Panc1 (cell line): Measurements from ENCODE around the gene ZFP69. TPM values are rescaled to one million over a fixed set of nuclear protein-coding genes. Genes with fewer than 3 reads are reported as not detected.

ENCODE experiments used
- ATAC-seq: fragments of 200-7000 bp; cut with Tn5 transposase; 2 replicates; pipeline ENCODE4 v1.9.1; 2020; ENCODE audit warnings: mild to moderate bottlenecking, moderate library complexity
- BruUV-seq: library from RNA; stranded (reverse); fragments of 400-500 nt; replicated peaks from 2 replicates; lab custom pipeline; 2021; lab: Mats Ljungman, UMichigan
- CTCF ChIA-PET: fragments of 300-600 bp; sonication (Branson Sonifier 250); formaldehyde crosslinking; loops from one replicate; lab custom pipeline; 2022; ENCODE audit warnings: antibody characterized with exemption; lab: Charles Lee
- POLR2A ChIA-PET: fragments of 300-600 bp; sonication (Branson Sonifier 250); formaldehyde crosslinking; loops from one replicate; lab custom pipeline; 2022; ENCODE audit warnings: antibody characterized with exemption; lab: Charles Lee
- DNase-seq: peaks from one replicate; pipeline ENCODE4 v3.0.0-alpha.2; 2010; ENCODE audit warnings: low read depth, low spot score
- H3K27ac ChIP-seq: 2 replicates; pipeline ENCODE4 v1.5.1; 2011; ENCODE audit warnings: mild to moderate bottlenecking, low read length, inconsistent platforms
- H3K27me3 ChIP-seq: fragments of 200-500 bp; sonication (Bioruptor generic); 2 replicates; pipeline ENCODE4 v1.6.0; 2014; ENCODE audit warnings: low read length, inconsistent platforms; ENCODE audit not compliant: control insufficient read depth, insufficient read depth
- H3K36me3 ChIP-seq: fragments of 200-500 bp; sonication (Bioruptor generic); 2 replicates; pipeline ENCODE4 v1.5.1; 2014; ENCODE audit warnings: inconsistent platforms, mild to moderate bottlenecking, low read length, moderate library complexity; ENCODE audit not compliant: control insufficient read depth, insufficient read depth
- H3K4me1 ChIP-seq: 2 replicates; pipeline ENCODE4 v1.5.1; 2011; ENCODE audit warnings: inconsistent platforms, mild to moderate bottlenecking, low read length, moderate library complexity; ENCODE audit not compliant: control insufficient read depth, insufficient read depth
- H3K4me3 ChIP-seq, 2 experiments: 2 replicates each; pipeline ENCODE4 v1.5.1; 2011 to 2012; ENCODE audit warnings: low read depth in 2 of 2, low read length in 2 of 2, mild to moderate bottlenecking in 2 of 2, inconsistent platforms in 1 of 2, moderate library complexity in 1 of 2
- H3K9me3 ChIP-seq: fragments of 200-500 bp; sonication (Bioruptor generic); 2 replicates; pipeline ENCODE4 v1.5.1; 2014; ENCODE audit warnings: low read depth, mild to moderate bottlenecking, inconsistent platforms, low read length, moderate library complexity; ENCODE audit not compliant: control insufficient read depth, insufficient read depth
- POLR2AphosphoS5 ChIP-seq: IDR thresholded peaks from 2 replicates; pipeline ENCODE4 v1.6.1; 2012; ENCODE audit warnings: mild to moderate bottlenecking, low read depth, low read length, moderate library complexity
- SIN3A ChIP-seq: IDR thresholded peaks from 2 replicates; pipeline ENCODE4 v1.6.1; 2012; ENCODE audit warnings: low read depth, mild to moderate bottlenecking, low read length, moderate library complexity, borderline replicate concordance; ENCODE audit not compliant: insufficient read depth
- TCF7L2 ChIP-seq: IDR thresholded peaks from 2 replicates; pipeline ENCODE4 v1.6.1; 2011; ENCODE audit warnings: mild to moderate bottlenecking, low read depth, low read length, inconsistent platforms
- in situ Hi-C: cut with HindIII; loops from 2 replicates; pipeline ENCODE4 v1.10.0; 2016; ENCODE audit warnings: low sequenced_read_pairs, low pct_unique_long_range_greater_than_20kb
- intact Hi-C: fragments of 100-400 bp; cut with micrococcal nuclease; formaldehyde crosslinking; loops from one replicate; pipeline ENCODE4 v1.10.0; 2022; ENCODE audit not compliant: unreplicated experiment
- total RNA-seq: library from RNA; stranded (reverse); gene quantifications from one replicate; pipeline ENCODE4 v1.2.1, GENCODE V29; 2021; ENCODE audit not compliant: unreplicated experiment
- TF ChIP-seq, protein P1 (sequence below): fragments of 450-650 bp; IDR thresholded peaks from 2 replicates; pipeline ENCODE4 v1.5.1; 2017; ENCODE audit warnings: mild to moderate bottlenecking
- TF ChIP-seq, protein P2 (sequence below), 2 experiments: IDR thresholded peaks; 2 replicates each; pipeline ENCODE4 v1.6.1; 2011 to 2012; ENCODE audit warnings: low read depth in 2 of 2, control low read depth in 1 of 2, low read length in 1 of 2, mild to moderate bottlenecking in 1 of 2, moderate library complexity in 1 of 2; ENCODE audit not compliant: insufficient read depth in 1 of 2

Gene ZFP69
- total RNA-seq, 1 experiment from 2014 or later: 6.4 TPM

DNA sequence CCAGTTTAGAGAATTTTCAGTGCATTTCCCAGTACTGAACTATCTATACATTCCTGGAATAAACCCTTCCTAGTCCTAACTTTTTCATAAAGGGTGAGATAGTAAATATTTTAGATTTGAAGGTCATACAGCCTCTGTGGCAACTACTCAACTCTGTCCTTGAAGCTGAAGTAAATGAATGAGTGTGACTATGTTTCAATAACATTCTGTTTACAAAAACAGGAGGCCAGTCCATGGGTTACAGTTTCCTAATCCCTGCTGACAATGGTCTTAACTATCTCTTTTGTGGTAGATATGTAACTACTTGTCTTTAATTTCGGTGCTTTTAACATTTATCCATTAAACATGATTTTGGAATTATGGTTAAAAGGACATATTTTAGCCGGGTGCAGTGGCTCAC is 58.6 kb downstream of the ZFP69 start:
- ChIA-PET POLR2A (interaction anchor here (0.6 kb wide), 1 partner anchor 15 kb away, joined by 3 read pairs; no protein-coding TSS in a partner anchor), CTCF (no interaction called here)
- intact Hi-C loops: no loop called here
- Histone ChIP-seq H3K9me3 (no peaks in the 10 kb centered on the region), H3K4me3 (no peak overlapping the region), H3K27me3 (no peaks in the 10 kb centered on the region), H3K36me3 (no peaks in the 10 kb centered on the region), H3K4me1 (peaks cover 7% of the 10 kb centered on the region), H3K27ac (no peak overlapping the region)
- BruUV-seq: no TSS peak
- in situ Hi-C loops: no loop called here
- DNase-seq (no peak), ATAC-seq (no peak)
- TF ChIP-seq SIN3A (no peak), POLR2AphosphoS5 (no peak), TCF7L2 (no peak)
- TF ChIP-seq, protein P1, sequence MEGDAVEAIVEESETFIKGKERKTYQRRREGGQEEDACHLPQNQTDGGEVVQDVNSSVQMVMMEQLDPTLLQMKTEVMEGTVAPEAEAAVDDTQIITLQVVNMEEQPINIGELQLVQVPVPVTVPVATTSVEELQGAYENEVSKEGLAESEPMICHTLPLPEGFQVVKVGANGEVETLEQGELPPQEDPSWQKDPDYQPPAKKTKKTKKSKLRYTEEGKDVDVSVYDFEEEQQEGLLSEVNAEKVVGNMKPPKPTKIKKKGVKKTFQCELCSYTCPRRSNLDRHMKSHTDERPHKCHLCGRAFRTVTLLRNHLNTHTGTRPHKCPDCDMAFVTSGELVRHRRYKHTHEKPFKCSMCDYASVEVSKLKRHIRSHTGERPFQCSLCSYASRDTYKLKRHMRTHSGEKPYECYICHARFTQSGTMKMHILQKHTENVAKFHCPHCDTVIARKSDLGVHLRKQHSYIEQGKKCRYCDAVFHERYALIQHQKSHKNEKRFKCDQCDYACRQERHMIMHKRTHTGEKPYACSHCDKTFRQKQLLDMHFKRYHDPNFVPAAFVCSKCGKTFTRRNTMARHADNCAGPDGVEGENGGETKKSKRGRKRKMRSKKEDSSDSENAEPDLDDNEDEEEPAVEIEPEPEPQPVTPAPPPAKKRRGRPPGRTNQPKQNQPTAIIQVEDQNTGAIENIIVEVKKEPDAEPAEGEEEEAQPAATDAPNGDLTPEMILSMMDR: no peak
- TF ChIP-seq, protein P2, sequence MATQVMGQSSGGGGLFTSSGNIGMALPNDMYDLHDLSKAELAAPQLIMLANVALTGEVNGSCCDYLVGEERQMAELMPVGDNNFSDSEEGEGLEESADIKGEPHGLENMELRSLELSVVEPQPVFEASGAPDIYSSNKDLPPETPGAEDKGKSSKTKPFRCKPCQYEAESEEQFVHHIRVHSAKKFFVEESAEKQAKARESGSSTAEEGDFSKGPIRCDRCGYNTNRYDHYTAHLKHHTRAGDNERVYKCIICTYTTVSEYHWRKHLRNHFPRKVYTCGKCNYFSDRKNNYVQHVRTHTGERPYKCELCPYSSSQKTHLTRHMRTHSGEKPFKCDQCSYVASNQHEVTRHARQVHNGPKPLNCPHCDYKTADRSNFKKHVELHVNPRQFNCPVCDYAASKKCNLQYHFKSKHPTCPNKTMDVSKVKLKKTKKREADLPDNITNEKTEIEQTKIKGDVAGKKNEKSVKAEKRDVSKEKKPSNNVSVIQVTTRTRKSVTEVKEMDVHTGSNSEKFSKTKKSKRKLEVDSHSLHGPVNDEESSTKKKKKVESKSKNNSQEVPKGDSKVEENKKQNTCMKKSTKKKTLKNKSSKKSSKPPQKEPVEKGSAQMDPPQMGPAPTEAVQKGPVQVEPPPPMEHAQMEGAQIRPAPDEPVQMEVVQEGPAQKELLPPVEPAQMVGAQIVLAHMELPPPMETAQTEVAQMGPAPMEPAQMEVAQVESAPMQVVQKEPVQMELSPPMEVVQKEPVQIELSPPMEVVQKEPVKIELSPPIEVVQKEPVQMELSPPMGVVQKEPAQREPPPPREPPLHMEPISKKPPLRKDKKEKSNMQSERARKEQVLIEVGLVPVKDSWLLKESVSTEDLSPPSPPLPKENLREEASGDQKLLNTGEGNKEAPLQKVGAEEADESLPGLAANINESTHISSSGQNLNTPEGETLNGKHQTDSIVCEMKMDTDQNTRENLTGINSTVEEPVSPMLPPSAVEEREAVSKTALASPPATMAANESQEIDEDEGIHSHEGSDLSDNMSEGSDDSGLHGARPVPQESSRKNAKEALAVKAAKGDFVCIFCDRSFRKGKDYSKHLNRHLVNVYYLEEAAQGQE (IDR thresholded peaks at IDR 0.05; ENCODE audit: insufficient read depth in 1 of 2, low read depth in 2 of 2, low read length in 1 of 2): no peak

DNA sequence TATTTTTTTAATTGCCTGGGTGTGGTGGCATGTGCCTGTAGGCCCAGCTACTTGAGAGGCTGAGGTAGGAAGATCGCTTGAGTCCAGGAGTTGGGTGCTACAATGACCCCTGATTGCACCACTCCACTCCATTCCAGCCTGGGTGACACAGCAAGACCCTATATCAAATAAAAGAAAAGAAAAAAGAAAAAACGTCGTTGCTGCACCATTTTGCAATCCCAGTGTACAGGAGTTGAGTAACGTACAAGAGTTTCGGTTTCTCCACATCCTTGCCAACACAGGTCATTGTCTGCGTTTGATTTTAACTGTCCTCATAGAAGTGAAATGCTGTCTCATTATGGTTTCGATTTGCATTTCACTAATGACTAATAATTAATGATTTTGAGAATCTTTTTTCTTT is 62.2 kb downstream of the ZFP69 start:
- ChIA-PET CTCF (no interaction called here), POLR2A (no interaction called here)
- DNase-seq: no peak
- Histone ChIP-seq H3K36me3 (no peaks in the 10 kb centered on the region), H3K27me3 (no peaks in the 10 kb centered on the region), H3K4me3 (no peak overlapping the region), H3K27ac (no peak overlapping the region), H3K4me1 (no peaks in the 10 kb centered on the region), H3K9me3 (peaks cover 4% of the 10 kb centered on the region; the same call in 1 of the 2 replicates)
- intact Hi-C loops (no loop called here), in situ Hi-C loops (no loop called here)
- TF ChIP-seq POLR2AphosphoS5 (no peak), TCF7L2 (no peak), SIN3A (no peak)
- TF ChIP-seq, protein P1: no peak
- TF ChIP-seq, protein P2 (IDR thresholded peaks at IDR 0.05; ENCODE audit: insufficient read depth in 1 of 2, low read depth in 2 of 2, low read length in 1 of 2): no peak
- no TSS peak for BruUV-seq
- no peak for ATAC-seq

Other genes with a start within 250 kb of the ZFP69 start
- not detected for gene TMCO2, start 229.4 kb upstream of the ZFP69 start, total RNA-seq
- gene ZMPSTE24, start 219.1 kb upstream of the ZFP69 start, total RNA-seq: 65.4 TPM
- gene COL9A2, start 160.0 kb upstream of the ZFP69 start, total RNA-seq: 2.9 TPM
- 21.5 TPM for gene SMAP2, start 103.6 kb upstream of the ZFP69 start, total RNA-seq
- gene ZFP69B, start 26.8 kb upstream of the ZFP69 start, total RNA-seq: 11.6 TPM
- gene EXO5, start 31.5 kb downstream of the ZFP69 start, total RNA-seq: 17.9 TPM
- gene ZNF684, start 54.3 kb downstream of the ZFP69 start, total RNA-seq: 5.3 TPM
- 5.7 TPM for gene RIMS3, start 188.4 kb downstream of the ZFP69 start, total RNA-seq
- 81.9 TPM for gene NFYC, start 214.4 kb downstream of the ZFP69 start, total RNA-seq